Stimulated activated CD8-positive, alpha-beta memory T cell treated with anti-CD3 and anti-CD28 coated beads, Interleukin-7, amount 100 ng/mL, for 24 hours (primary cell): ENCODE measurements around the gene FASTK.

Source experiments
- DNase-seq: peaks from one replicate; pipeline ENCODE4 v3.0.0-alpha.2; 2020; ENCODE audit warnings: low read depth

FASTK gene

GRCh38 chr7:151080522-151081169 is at the start of gene FASTK:
FASTK (minus strand) TSS chr7:151080809; CDS start chr7:151080766, 43 bp downstream.
- DNase-seq = no peak

GRCh38 chr7:151129960-151130591 is 49.5 kb upstream of the FASTK start:
- DNase-seq = no peak

- no peak for DNase-seq
Observed at GRCh38 chr7:151129117-151129959, 48.7 kb upstream of the FASTK start.

- no peak for DNase-seq
Observed at GRCh38 chr7:151128716-151129115, 48.1 kb upstream of the FASTK start.

- no peak for DNase-seq
Observed at GRCh38 chr7:151128144-151128543, 47.5 kb upstream of the FASTK start.

- no peak for DNase-seq
Observed at GRCh38 chr7:151126491-151127137, 46.0 kb upstream of the FASTK start.

GRCh38 chr7:151125846-151126481 is 45.4 kb upstream of the FASTK start:
- no peak for DNase-seq

- DNase-seq = no peak
Observed at GRCh38 chr7:151125470-151125845, 44.8 kb upstream of the FASTK start.

GRCh38 chr7:151124899-151125399 is 44.3 kb upstream of the FASTK start:
- DNase-seq = no peak

GRCh38 chr7:151124481-151124880 is 43.9 kb upstream of the FASTK start:
- no peak for DNase-seq

- peak; percentile 64 for DNase-seq
Observed at GRCh38 chr7:151123822-151124464, 43.3 kb upstream of the FASTK start.

GRCh38 chr7:151123158-151123821 is 42.7 kb upstream of the FASTK start:
- DNase-seq = no peak

GRCh38 chr7:151122796-151123157 is 42.2 kb upstream of the FASTK start:
- no peak for DNase-seq

GRCh38 chr7:151122276-151122675 is 41.7 kb upstream of the FASTK start:
- no peak for DNase-seq

GRCh38 chr7:151121380-151122170 is 41.0 kb upstream of the FASTK start:
- DNase-seq = no peak

- DNase-seq = no peak
Observed at GRCh38 chr7:151120896-151121295, 40.3 kb upstream of the FASTK start.

GRCh38 chr7:151119902-151120301 is 39.3 kb upstream of the FASTK start:
- DNase-seq = no peak

GRCh38 chr7:151119055-151119415 is 38.4 kb upstream of the FASTK start:
- no peak for DNase-seq

GRCh38 chr7:151118108-151119054 is 37.8 kb upstream of the FASTK start:
- DNase-seq = no peak
